Stimulated activated CD8-positive, alpha-beta memory T cell treated with anti-CD3 and anti-CD28 coated beads, Interleukin-4, amount 100 ng/mL, for 1 hour (primary cell): ENCODE measurements around the gene CABP4.

ENCODE experiments used
- DNase-seq, 2 donors: peaks; one replicate each; pipeline ENCODE4 v3.0.0-alpha.2; 2020; ENCODE audit warnings: low read depth in 2 of 2, low spot score in 1 of 2

CABP4 gene

GRCh38 chr11:67507242-67507863 lies 52.2 kb downstream of the CABP4 start:
- DNase-seq = no peak

- DNase-seq = peak; percentile 89 to 95
These were observed 52.8 kb downstream of the CABP4 start, which contains the start of gene CDK2AP2 for GRCh38 chr11:67507864-67508485. TSS of gene CDK2AP2 (minus strand) at chr11:67508162. CDS start at chr11:67508082, 80 bp downstream.

- DNase-seq = peak; percentile 99
These were observed 53.5 kb downstream of the CABP4 start for GRCh38 chr11:67508486-67509121.

- no peak for DNase-seq
These were observed 54.8 kb downstream of the CABP4 start for GRCh38 chr11:67510023-67510345.
